PC-9 (cell line): ENCODE results near the gene PITPNM3.

Experiments
- EZH2 ChIP-seq: fragments of 200-600 bp; sonication (generic); IDR thresholded peaks from 2 replicates; pipeline ENCODE4 v1.8.0; 2017; ENCODE audit warnings: antibody characterized with exemption, low read depth
- TF ChIP-seq, protein P1 (sequence below): fragments of 200-600 bp; sonication (generic); conservative IDR thresholded peaks from 2 replicates; pipeline ENCODE4 v1.6.1; 2017; ENCODE audit warnings: mixed run types, antibody characterized with exemption, mild to moderate bottlenecking, moderate library complexity

DNA sequence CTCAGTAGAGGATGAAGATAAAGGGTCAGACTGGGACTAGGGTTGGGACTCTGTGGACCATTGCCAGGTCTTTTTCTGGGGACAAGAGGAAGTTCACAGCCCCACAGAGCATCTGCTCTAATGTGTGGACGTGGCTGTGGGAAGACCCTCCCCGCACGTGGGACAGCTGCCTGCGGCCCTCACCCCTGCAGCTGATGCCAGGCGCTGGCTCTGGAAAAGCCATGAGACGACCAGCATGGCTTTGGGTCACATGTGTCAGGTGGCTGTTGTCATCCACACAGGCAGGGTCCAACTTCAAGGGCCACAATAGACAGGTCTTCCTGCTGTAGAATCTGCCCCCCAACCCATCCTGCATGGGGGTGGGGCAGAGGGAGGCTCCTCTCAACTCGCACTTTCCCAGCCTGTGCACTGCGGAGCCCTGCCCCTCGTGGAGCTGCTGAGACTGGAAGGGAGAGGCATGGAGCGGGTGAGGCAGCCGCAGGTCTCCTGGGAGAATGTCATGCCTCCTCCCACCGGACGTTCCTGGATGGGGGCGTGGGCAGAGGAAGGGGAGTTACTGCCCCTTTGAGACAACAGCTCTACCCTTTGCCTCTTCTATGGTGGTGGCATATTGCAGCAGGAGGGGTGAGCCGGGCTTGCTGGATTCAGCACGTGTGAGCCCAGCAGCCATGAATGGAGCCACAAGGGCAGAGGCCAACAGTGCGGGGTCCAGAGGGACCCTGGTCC is 58.7 kb downstream of the PITPNM3 start:
- TF ChIP-seq, protein P1, sequence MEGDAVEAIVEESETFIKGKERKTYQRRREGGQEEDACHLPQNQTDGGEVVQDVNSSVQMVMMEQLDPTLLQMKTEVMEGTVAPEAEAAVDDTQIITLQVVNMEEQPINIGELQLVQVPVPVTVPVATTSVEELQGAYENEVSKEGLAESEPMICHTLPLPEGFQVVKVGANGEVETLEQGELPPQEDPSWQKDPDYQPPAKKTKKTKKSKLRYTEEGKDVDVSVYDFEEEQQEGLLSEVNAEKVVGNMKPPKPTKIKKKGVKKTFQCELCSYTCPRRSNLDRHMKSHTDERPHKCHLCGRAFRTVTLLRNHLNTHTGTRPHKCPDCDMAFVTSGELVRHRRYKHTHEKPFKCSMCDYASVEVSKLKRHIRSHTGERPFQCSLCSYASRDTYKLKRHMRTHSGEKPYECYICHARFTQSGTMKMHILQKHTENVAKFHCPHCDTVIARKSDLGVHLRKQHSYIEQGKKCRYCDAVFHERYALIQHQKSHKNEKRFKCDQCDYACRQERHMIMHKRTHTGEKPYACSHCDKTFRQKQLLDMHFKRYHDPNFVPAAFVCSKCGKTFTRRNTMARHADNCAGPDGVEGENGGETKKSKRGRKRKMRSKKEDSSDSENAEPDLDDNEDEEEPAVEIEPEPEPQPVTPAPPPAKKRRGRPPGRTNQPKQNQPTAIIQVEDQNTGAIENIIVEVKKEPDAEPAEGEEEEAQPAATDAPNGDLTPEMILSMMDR = no peak
- no peak for TF ChIP-seq EZH2
